ENCODE results near the gene SPATA46. TPM values are rescaled to one million over a fixed set of nuclear protein-coding genes. Genes with fewer than 3 reads are reported as not detected.

Gene SPATA46
- total and polyA plus RNA-seq, 2 experiments from 2014 or later, result not detected

- H3K4me2 ChIP-seq, result no peak overlapping the region
- no peaks in the 10 kb centered on the region for H3K36me3 ChIP-seq (replicated peaks; ENCODE audit: insufficient read depth, low read depth)
- WGBS (ENCODE audit: low lambda C conversion rate, missing lambda C conversion rate), result 95% methylated on average over 10 of the region's 10 CpGs
- H3K9me2 ChIP-seq (replicated peaks; ENCODE audit: insufficient read depth), result no peaks in the 10 kb centered on the region
- H3K4me1 ChIP-seq (ENCODE audit: insufficient read depth), result no peaks in the 10 kb centered on the region
- no peak for DNase-seq (ENCODE audit: low spot score)
- H3K27me3 ChIP-seq, result no peaks in the 10 kb centered on the region
- H2AFZ ChIP-seq, result no peak overlapping the region
- H3K9me3 ChIP-seq (ENCODE audit: low read depth), result no peaks in the 10 kb centered on the region
- no peak overlapping the region for H3K27ac ChIP-seq
- TF ChIP-seq CTCF (IDR thresholded peaks at IDR 0.05; ENCODE audit: poor library complexity) (no peak), EZH2phosphoT487 (IDR thresholded peaks at IDR 0.05; ENCODE audit: low read depth, severe bottlenecking, unreplicated experiment) (no peak), EZH2 (IDR thresholded peaks at IDR 0.05; ENCODE audit: borderline replicate concordance) (no peak)
- no peak overlapping the region for H3K4me3 ChIP-seq
- H3K79me2 ChIP-seq, result no peaks in the 10 kb centered on the region
- H4K20me1 ChIP-seq (ENCODE audit: insufficient read depth, poor library complexity, severe bottlenecking), result no peaks in the 10 kb centered on the region
Observed at GRCh38 chr1:162360237-162360873, 16.3 kb downstream of the SPATA46 start.

- Histone ChIP-seq H3K27me3 (no peaks in the 10 kb centered on the region), H4K20me1 (ENCODE audit: insufficient read depth, poor library complexity, severe bottlenecking) (no peaks in the 10 kb centered on the region), H3K9me2 (replicated peaks; ENCODE audit: insufficient read depth) (no peaks in the 10 kb centered on the region), H3K4me3 (no peak overlapping the region), H3K4me2 (no peak overlapping the region), H3K4me1 (ENCODE audit: insufficient read depth) (no peaks in the 10 kb centered on the region), H2AFZ (no peak overlapping the region), H3K9me3 (ENCODE audit: low read depth) (no peaks in the 10 kb centered on the region), H3K79me2 (no peaks in the 10 kb centered on the region), H3K36me3 (replicated peaks; ENCODE audit: insufficient read depth, low read depth) (no peaks in the 10 kb centered on the region), H3K27ac (no peak overlapping the region)
- 94% methylated on average over 10 of the region's 10 CpGs for WGBS (ENCODE audit: low lambda C conversion rate, missing lambda C conversion rate)
- DNase-seq (ENCODE audit: low spot score), result no peak
- TF ChIP-seq EZH2phosphoT487 (IDR thresholded peaks at IDR 0.05; ENCODE audit: low read depth, severe bottlenecking, unreplicated experiment), result no peak
- no peak for TF ChIP-seq CTCF (IDR thresholded peaks at IDR 0.05; ENCODE audit: poor library complexity)
- TF ChIP-seq EZH2 (IDR thresholded peaks at IDR 0.05; ENCODE audit: borderline replicate concordance), result no peak
Observed at GRCh38 chr1:162359523-162360236, 17.0 kb downstream of the SPATA46 start.

GRCh38 chr1:162358928-162359327, 17.7 kb downstream of the SPATA46 start:
- TF ChIP-seq CTCF (IDR thresholded peaks at IDR 0.05; ENCODE audit: poor library complexity) (no peak), EZH2 (IDR thresholded peaks at IDR 0.05; ENCODE audit: borderline replicate concordance) (no peak), EZH2phosphoT487 (IDR thresholded peaks at IDR 0.05; ENCODE audit: low read depth, severe bottlenecking, unreplicated experiment) (no peak)
- H4K20me1 ChIP-seq (ENCODE audit: insufficient read depth, poor library complexity, severe bottlenecking), result no peaks in the 10 kb centered on the region
- no peak overlapping the region for H3K4me3 ChIP-seq
- H3K27ac ChIP-seq, result no peak overlapping the region
- H3K4me2 ChIP-seq, result no peak overlapping the region
- no peaks in the 10 kb centered on the region for H3K79me2 ChIP-seq
- 92% methylated on average over 1 of the region's 1 CpG for WGBS (ENCODE audit: low lambda C conversion rate, missing lambda C conversion rate)
- no peaks in the 10 kb centered on the region for H3K27me3 ChIP-seq
- no peaks in the 10 kb centered on the region for H3K36me3 ChIP-seq (replicated peaks; ENCODE audit: insufficient read depth, low read depth)
- H3K4me1 ChIP-seq (ENCODE audit: insufficient read depth), result peaks cover 3% of the 10 kb centered on the region
- DNase-seq (ENCODE audit: low spot score), result no peak
- H3K9me2 ChIP-seq (replicated peaks; ENCODE audit: insufficient read depth), result no peaks in the 10 kb centered on the region
- H3K9me3 ChIP-seq (ENCODE audit: low read depth), result no peaks in the 10 kb centered on the region
- no peak overlapping the region for H2AFZ ChIP-seq

All from hepatocyte (in vitro differentiated cells).